ENCODE data around the gene ZDHHC7. TPM values are rescaled to one million over a fixed set of nuclear protein-coding genes. Genes with fewer than 3 reads are reported as not detected.
"Not testable (repeated sequence)": the region's sequence is repeated elsewhere in the genome, so short reads cannot be mapped to it uniquely, and the experiment has no call there.

The ZDHHC7 gene
- total RNA-seq, 2 experiments from 2014 or later = 25.1 to 27.8 TPM

DNA sequence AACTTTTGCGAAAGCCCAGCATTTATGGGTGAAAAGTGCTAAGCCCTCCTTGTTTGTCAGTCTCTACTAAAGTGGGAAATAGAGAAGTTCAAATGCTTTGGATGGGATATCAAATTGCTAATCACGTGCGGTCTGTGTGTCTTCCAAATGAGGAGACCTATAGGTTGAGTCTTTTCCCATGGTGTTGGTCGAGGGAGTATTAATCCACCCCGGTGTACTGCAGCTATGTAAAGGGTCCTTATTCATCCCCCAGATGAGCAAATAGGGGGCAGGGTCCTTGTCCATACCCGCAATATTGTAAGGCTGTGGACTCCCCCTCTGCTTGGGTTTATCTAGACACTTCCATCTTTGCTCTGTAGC lies 30.8 kb upstream of the ZDHHC7 start:
- Mint-ChIP-seq H3K4me1 (peaks cover 16% of the 10 kb centered on the region), H3K4me3 (no peak overlapping the region), H3K27me3 (no peaks in the 10 kb centered on the region), H3K36me3 (ENCODE audit: low read depth) (peaks cover 2% of the 10 kb centered on the region), H3K9me3 (ENCODE audit: low read depth) (no peaks in the 10 kb centered on the region), H3K27ac (no peak overlapping the region)
- intact Hi-C loops (cut with DNase I, micrococcal nuclease) = no loop called here
- DNase-seq (no peak), ATAC-seq (no peak)
- POLR2A ChIA-PET = no interaction called here
- CTCF ChIA-PET = interaction anchor here (0.6 kb wide), 1 partner anchor 85 kb away, joined by 4 read pairs; no protein-coding TSS in a partner anchor

DNA sequence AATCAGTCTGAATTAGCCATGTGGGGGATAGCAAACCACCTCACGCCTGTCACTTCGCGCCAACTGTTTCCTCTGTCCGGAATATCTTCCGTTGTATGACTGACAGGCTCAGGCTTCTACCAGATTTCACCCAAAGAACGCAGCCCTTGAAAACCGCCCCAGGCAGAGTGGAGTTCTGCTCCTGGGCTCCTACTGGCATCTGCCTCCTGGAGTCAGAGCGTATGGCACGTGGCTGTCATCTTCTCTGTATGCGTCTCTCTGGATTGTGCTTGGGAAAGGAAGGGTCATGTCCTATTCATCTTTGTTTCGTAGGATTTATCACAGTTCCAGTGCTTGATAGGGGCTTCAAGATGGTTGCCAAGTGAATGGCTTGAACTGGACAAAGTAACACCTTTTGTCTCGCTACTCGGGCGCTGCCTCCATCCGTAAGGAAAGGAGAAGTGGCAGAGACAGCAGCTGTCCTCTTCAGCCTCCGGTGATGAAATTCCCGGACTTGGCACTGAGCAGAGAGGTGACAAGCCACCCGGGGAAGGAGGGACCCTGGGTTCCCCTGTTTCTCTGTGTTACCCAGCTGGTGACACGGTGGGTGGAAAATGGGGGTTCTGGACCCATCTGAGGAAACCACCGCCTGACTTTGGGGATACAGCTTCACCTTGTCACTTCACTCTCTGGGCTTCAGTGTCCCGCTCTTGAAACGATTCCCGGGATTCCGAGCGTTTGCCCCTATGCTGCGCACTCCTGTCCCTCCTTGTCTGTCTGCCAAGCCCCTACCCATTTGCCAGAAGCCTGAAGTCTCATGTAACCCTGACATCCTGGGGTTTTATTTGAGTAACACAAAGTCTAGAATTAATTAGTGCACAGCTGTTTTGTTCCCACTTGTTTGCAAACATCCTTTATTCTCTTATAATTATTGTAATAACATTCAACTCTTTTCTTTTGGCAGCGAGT lies 30.2 kb upstream of the ZDHHC7 start:
- no peaks in the 10 kb centered on the region for H3K9me3 Mint-ChIP-seq (ENCODE audit: low read depth)
- no peak overlapping the region for H3K4me3 Mint-ChIP-seq
- H3K27ac Mint-ChIP-seq = no peak overlapping the region
- DNase-seq (no peak), ATAC-seq (no peak)
- intact Hi-C loops (cut with DNase I, micrococcal nuclease) = no loop called here
- CTCF ChIA-PET = interaction anchor here (0.6 kb wide), 1 partner anchor 86 kb away, joined by 4 read pairs; no protein-coding TSS in a partner anchor
- H3K4me1 Mint-ChIP-seq = peaks cover 16% of the 10 kb centered on the region
- no peaks in the 10 kb centered on the region for H3K27me3 Mint-ChIP-seq
- POLR2A ChIA-PET = no interaction called here
- peaks cover 2% of the 10 kb centered on the region for H3K36me3 Mint-ChIP-seq (ENCODE audit: low read depth)

GRCh38 chr16:85040685-85041084 lies 29.4 kb upstream of the ZDHHC7 start:
- no peak overlapping the region for H3K27ac Mint-ChIP-seq
- ChIA-PET POLR2A (no interaction called here), CTCF (no interaction called here)
- H3K36me3 Mint-ChIP-seq (ENCODE audit: low read depth) = peaks cover 2% of the 10 kb centered on the region
- H3K9me3 Mint-ChIP-seq (ENCODE audit: low read depth) = no peaks in the 10 kb centered on the region
- H3K4me3 Mint-ChIP-seq = no peak overlapping the region
- no peaks in the 10 kb centered on the region for H3K27me3 Mint-ChIP-seq
- ATAC-seq (no peak), DNase-seq (no peak)
- peaks cover 14% of the 10 kb centered on the region for H3K4me1 Mint-ChIP-seq
- intact Hi-C loops (cut with DNase I, micrococcal nuclease) = no loop called here

DNA sequence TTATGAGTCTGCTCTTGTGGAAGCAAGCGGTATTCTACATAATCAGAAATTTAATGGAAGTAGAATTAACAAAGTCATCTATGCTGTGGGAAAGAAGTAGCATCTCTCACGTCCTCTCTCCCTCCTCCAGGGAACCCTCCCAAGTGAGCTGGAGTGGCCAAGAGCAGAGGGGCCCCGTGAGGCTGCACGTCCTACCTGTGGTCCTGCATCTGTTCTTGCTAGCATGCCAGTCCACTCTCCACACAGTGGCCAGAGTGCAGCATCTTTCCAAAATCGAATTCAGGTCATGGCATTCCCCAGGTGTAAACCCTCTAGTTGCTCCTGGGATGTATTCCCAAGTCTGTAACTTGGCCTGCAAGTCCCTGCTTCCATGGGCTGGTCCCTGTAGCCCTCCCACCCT lies 26.4 kb upstream of the ZDHHC7 start:
- Mint-ChIP-seq H3K27ac (no peak overlapping the region), H3K4me3 (no peak overlapping the region), H3K27me3 (no peaks in the 10 kb centered on the region), H3K36me3 (ENCODE audit: low read depth) (no peaks in the 10 kb centered on the region), H3K4me1 (peaks cover 16% of the 10 kb centered on the region), H3K9me3 (ENCODE audit: low read depth) (no peaks in the 10 kb centered on the region)
- intact Hi-C loops (cut with DNase I, micrococcal nuclease) = no loop called here
- ChIA-PET CTCF (no interaction called here), POLR2A (no interaction called here)
- DNase-seq (no peak), ATAC-seq (no peak)

GRCh38 chr16:85037050-85037410 lies 25.7 kb upstream of the ZDHHC7 start:
- CTCF ChIA-PET = interaction anchor here (0.6 kb wide), 1 partner anchor 284 kb away, joined by 3 read pairs; no protein-coding TSS in a partner anchor

GRCh38 chr16:85036236-85037049 lies 25.1 kb upstream of the ZDHHC7 start:
- intact Hi-C loops (cut with DNase I, micrococcal nuclease) = no loop called here
- no peaks in the 10 kb centered on the region for H3K9me3 Mint-ChIP-seq (ENCODE audit: low read depth)
- peak overlapping the region; percentile 32 for H3K27ac Mint-ChIP-seq
- ChIA-PET POLR2A (no interaction called here), CTCF (interaction anchor here (0.6 kb wide), 1 partner anchor 283 kb away, joined by 3 read pairs; no protein-coding TSS in a partner anchor)
- no peaks in the 10 kb centered on the region for H3K27me3 Mint-ChIP-seq
- ATAC-seq (no peak), DNase-seq (no peak)
- H3K36me3 Mint-ChIP-seq (ENCODE audit: low read depth) = peaks cover 3% of the 10 kb centered on the region
- peaks cover 16% of the 10 kb centered on the region for H3K4me1 Mint-ChIP-seq
- no peak overlapping the region for H3K4me3 Mint-ChIP-seq

More at GRCh38 chr16:85037050-85037410, 25.7 kb upstream of the ZDHHC7 start:
- POLR2A ChIA-PET = no interaction called here
- DNase-seq = peak; percentile 46
- ATAC-seq = peak; percentile 39
- Mint-ChIP-seq H3K27ac (peak overlapping the region; percentile 16), H3K4me1 (peaks cover 16% of the 10 kb centered on the region), H3K36me3 (ENCODE audit: low read depth) (no peaks in the 10 kb centered on the region), H3K4me3 (no peak overlapping the region), H3K9me3 (ENCODE audit: low read depth) (no peaks in the 10 kb centered on the region), H3K27me3 (no peaks in the 10 kb centered on the region)
- intact Hi-C loops (cut with DNase I, micrococcal nuclease) = no loop called here

- H3K4me3 Mint-ChIP-seq = no peak overlapping the region
- H3K27me3 Mint-ChIP-seq = no peaks in the 10 kb centered on the region
- peaks cover 4% of the 10 kb centered on the region for H3K36me3 Mint-ChIP-seq (ENCODE audit: low read depth)
- POLR2A ChIA-PET = no interaction called here
- intact Hi-C loops (cut with DNase I, micrococcal nuclease) = no loop called here
- ATAC-seq (no peak), DNase-seq (no peak)
- peaks cover 25% of the 10 kb centered on the region for H3K4me1 Mint-ChIP-seq
- no peak overlapping the region for H3K27ac Mint-ChIP-seq
- CTCF ChIA-PET = no interaction called here
- H3K9me3 Mint-ChIP-seq (ENCODE audit: low read depth) = no peaks in the 10 kb centered on the region
These were observed 23.5 kb upstream of the ZDHHC7 start for GRCh38 chr16:85034591-85035433.

DNA sequence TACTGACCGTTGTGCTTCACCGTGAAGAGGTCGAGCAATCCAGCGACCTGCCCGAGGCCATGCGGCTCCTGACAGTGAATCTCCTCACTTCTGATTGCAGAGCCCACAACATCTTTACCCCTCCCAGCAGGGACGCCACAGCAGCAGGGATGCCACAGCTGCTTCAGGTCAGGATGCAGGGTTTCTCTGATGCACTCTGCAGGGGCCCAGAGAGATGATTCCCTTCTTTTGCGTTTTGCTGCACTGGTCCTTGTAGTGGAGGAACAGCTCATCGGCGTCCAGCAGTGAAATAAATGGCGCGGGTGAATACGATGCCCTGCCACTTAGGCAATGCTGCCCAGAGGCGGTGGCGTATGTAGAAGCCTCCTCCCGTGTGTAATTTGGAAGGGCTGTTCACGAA lies 21.8 kb upstream of the ZDHHC7 start:
- no peak overlapping the region for H3K4me3 Mint-ChIP-seq
- H3K27ac Mint-ChIP-seq = no peak overlapping the region
- peaks cover 4% of the 10 kb centered on the region for H3K36me3 Mint-ChIP-seq (ENCODE audit: low read depth)
- H3K9me3 Mint-ChIP-seq (ENCODE audit: low read depth) = no peaks in the 10 kb centered on the region
- intact Hi-C loops (cut with DNase I, micrococcal nuclease) = no loop called here
- H3K4me1 Mint-ChIP-seq = peaks cover 41% of the 10 kb centered on the region
- CTCF ChIA-PET = no interaction called here
- DNase-seq (no peak), ATAC-seq (no peak)
- POLR2A ChIA-PET = no interaction called here
- no peaks in the 10 kb centered on the region for H3K27me3 Mint-ChIP-seq

DNA sequence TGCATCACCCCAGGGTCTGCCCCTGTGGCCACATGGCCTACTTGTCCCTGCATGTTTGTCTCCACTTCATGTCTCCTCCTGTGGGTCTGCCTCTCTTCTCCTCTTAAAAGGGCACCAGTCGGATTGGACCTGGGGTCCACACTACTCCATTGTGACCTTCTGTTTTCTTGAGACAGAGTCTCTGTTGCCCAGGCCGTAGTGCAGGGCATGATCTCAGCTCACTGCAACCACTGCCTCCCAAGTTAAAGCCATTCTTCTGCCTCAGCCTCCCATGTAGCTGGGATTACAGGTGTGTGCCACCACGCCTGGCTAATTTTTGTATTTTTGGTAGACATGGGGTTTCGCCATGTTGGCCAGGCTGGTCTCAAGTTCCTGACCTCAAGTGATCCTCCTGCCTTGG lies 20.9 kb upstream of the ZDHHC7 start:
- H3K4me1 Mint-ChIP-seq = peaks cover 42% of the 10 kb centered on the region
- intact Hi-C loops (cut with DNase I, micrococcal nuclease); POLR2A ChIA-PET; ATAC-seq; H3K27ac Mint-ChIP-seq; H3K9me3 Mint-ChIP-seq (ENCODE audit: low read depth); CTCF ChIA-PET; DNase-seq; H3K4me3 Mint-ChIP-seq; H3K36me3 Mint-ChIP-seq (ENCODE audit: low read depth); H3K27me3 Mint-ChIP-seq: not testable (repeated sequence)

- ChIA-PET POLR2A (no interaction called here), CTCF (interaction anchor here (1.9 kb wide), 1 partner anchor 55 kb away, joined by 5 read pairs; no protein-coding TSS in a partner anchor)
- H3K36me3 Mint-ChIP-seq (ENCODE audit: low read depth) = peaks cover 4% of the 10 kb centered on the region
- ATAC-seq (no peak), DNase-seq (no peak)
- H3K27me3 Mint-ChIP-seq = no peaks in the 10 kb centered on the region
- peaks cover 38% of the 10 kb centered on the region for H3K4me1 Mint-ChIP-seq
- peak overlapping the region; percentile 7 for H3K27ac Mint-ChIP-seq
- no peak overlapping the region for H3K4me3 Mint-ChIP-seq
- intact Hi-C loops (cut with DNase I, micrococcal nuclease) = no loop called here
- no peaks in the 10 kb centered on the region for H3K9me3 Mint-ChIP-seq (ENCODE audit: low read depth)
These were observed 20.1 kb upstream of the ZDHHC7 start for GRCh38 chr16:85031451-85031850.

GRCh38 chr16:85029981-85030401 lies 18.7 kb upstream of the ZDHHC7 start:
- H3K4me3 Mint-ChIP-seq = peak overlapping the region; percentile 83
- peaks cover 4% of the 10 kb centered on the region for H3K36me3 Mint-ChIP-seq (ENCODE audit: low read depth)
- no peaks in the 10 kb centered on the region for H3K27me3 Mint-ChIP-seq
- no peaks in the 10 kb centered on the region for H3K9me3 Mint-ChIP-seq (ENCODE audit: low read depth)
- H3K27ac Mint-ChIP-seq = peak overlapping the region; percentile 97
- ChIA-PET POLR2A (no interaction called here), CTCF (interaction anchor here (1.1 to 5.9 kb wide), 3 partner anchors 18 to 57 kb away, joined by 3 to 37 read pairs (median 5); partner anchors contain the start of gene ZDHHC7)
- DNase-seq (no peak), ATAC-seq (no peak)
- peaks cover 37% of the 10 kb centered on the region for H3K4me1 Mint-ChIP-seq
- intact Hi-C loops (cut with DNase I, micrococcal nuclease) = loop anchor here (1.0 to 10.0 kb wide), 16 partner anchors 19 to 1525 kb away; partner anchors contain the start of genes COTL1 (in 1 of the 2), DNAAF1 (in 1 of the 2), GINS2 (in 1 of the 2) and HSDL1 (in 1 of the 2)

All from activated CD4-positive, alpha-beta T cell treated with anti-CD3 and anti-CD28 coated beads for 36 hours (primary cell).